Esophagus squamous epithelium (tissue), 4 donors: ENCODE results near the gene SCUBE2.

Experiments used
- POLR2A ChIP-seq, 4 donors: fragments of 450-650 bp; IDR thresholded peaks; one replicate each; pipeline ENCODE4 v1.6.1; 2017; ENCODE audit warnings: antibody characterized with exemption in 4 of 4, mild to moderate bottlenecking in 4 of 4, moderate library complexity in 3 of 4
- TF ChIP-seq, protein P1 (sequence below), 6 experiments: fragments of 450-650 bp in 4 of 6; fragments of 200-600 bp in 2 of 6; sonication (generic) in 2 of 6; IDR thresholded peaks; one replicate each; pipeline ENCODE4 v1.5.1; 2016 to 2019; ENCODE audit warnings: antibody characterized with exemption in 6 of 6, mild to moderate bottlenecking in 4 of 6, moderate library complexity in 4 of 6

DNA sequence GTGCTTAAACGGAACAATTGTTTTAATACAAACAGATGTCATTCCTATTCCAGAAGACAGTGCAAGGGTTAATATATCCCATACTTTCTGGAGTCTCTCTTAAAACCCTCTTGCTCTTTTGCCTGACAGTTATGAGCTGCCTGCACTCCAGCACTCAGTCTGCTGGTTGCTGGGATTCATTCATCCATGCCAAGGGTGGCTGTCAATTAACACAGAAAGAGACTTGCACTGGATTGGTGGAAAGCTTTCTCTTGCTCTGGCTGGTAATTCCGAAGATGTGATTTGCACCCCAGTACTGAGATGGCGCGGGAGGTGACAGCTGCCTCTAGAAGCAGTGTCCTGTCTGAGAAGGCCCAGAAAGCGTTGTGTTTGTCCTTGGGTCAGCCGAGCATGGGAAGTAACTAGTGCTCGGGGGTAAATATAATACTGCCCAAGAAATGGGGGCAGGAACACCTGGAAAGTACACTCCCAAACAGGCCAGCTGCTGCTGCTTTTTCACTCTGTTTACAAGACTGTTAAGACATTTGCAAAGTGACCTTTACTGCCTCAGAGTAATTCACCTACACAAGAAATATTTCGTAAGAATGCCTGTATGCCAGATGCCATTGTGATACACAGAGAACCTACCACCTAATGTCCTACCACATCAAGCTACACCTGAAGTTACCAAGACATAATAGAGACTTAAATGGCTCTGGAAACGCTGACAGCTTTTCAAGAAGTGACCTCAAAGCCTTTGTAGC is 20.5 kb downstream of the SCUBE2 start:
- TF ChIP-seq POLR2A (IDR thresholded peaks at IDR 0.05) = no peak
- TF ChIP-seq, protein P1, sequence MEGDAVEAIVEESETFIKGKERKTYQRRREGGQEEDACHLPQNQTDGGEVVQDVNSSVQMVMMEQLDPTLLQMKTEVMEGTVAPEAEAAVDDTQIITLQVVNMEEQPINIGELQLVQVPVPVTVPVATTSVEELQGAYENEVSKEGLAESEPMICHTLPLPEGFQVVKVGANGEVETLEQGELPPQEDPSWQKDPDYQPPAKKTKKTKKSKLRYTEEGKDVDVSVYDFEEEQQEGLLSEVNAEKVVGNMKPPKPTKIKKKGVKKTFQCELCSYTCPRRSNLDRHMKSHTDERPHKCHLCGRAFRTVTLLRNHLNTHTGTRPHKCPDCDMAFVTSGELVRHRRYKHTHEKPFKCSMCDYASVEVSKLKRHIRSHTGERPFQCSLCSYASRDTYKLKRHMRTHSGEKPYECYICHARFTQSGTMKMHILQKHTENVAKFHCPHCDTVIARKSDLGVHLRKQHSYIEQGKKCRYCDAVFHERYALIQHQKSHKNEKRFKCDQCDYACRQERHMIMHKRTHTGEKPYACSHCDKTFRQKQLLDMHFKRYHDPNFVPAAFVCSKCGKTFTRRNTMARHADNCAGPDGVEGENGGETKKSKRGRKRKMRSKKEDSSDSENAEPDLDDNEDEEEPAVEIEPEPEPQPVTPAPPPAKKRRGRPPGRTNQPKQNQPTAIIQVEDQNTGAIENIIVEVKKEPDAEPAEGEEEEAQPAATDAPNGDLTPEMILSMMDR (IDR thresholded peaks at IDR 0.05) = no peak
